Common myeloid progenitor, CD34-positive (primary cell): ENCODE results near the gene DDTL.
"Not testable (repeated sequence)": the region's sequence is repeated elsewhere in the genome, so short reads cannot be mapped to it uniquely, and the experiment has no call there.

Experiments
- CTCF ChIA-PET: fragments of 350-600 bp; sonication (Branson Sonifier 250); formaldehyde crosslinking; loops from one replicate; lab custom pipeline; 2021; ENCODE audit warnings: antibody characterized with exemption; lab: Charles Lee
- POLR2A ChIA-PET: fragments of 350-600 bp; sonication (Branson Sonifier 250); formaldehyde crosslinking; loops from one replicate; lab custom pipeline; 2021; ENCODE audit warnings: antibody characterized with exemption; lab: Charles Lee
- DNase-seq, 3 donors: peaks; one replicate each; pipeline versions ENCODE4 v3.0.0 to v3.0.0-alpha.2; 2013
- H3K27ac ChIP-seq, 2 experiments: 1 replicate in 1 of 2; 2 replicates in 1 of 2; pipeline ENCODE4 v1.7.0; 2013; ENCODE audit warnings: inconsistent platforms in 2 of 2, low read length in 2 of 2, mild to moderate bottlenecking in 2 of 2, low read depth in 1 of 2, moderate library complexity in 1 of 2; ENCODE audit not compliant: severe bottlenecking in 2 of 2, insufficient read depth in 1 of 2, poor library complexity in 1 of 2
- H3K27me3 ChIP-seq, 5 experiments: replicated peaks in 2 of 5; 1 replicate in 3 of 5; 2 replicates in 2 of 5; pipeline versions ENCODE4 v1.6.1 to v1.7.0; 2013; ENCODE audit warnings: low read length in 4 of 5, mild to moderate bottlenecking in 2 of 5, moderate library complexity in 2 of 5, inconsistent platforms in 1 of 5; ENCODE audit not compliant: insufficient read depth in 5 of 5, control insufficient read depth in 4 of 5
- H3K36me3 ChIP-seq, 4 experiments: 1 replicate in 2 of 4; 2 replicates in 2 of 4; pipeline versions ENCODE4 v1.6.1 to v1.7.0; 2013; ENCODE audit warnings: low read length in 3 of 4, control low read depth in 1 of 4, mild to moderate bottlenecking in 1 of 4; ENCODE audit not compliant: control insufficient read depth in 4 of 4, insufficient read depth in 4 of 4
- H3K4me1 ChIP-seq, 4 experiments: 1 replicate in 3 of 4; 2 replicates in 1 of 4; pipeline versions ENCODE4 v1.6.1 to v1.7.1; 2013; ENCODE audit warnings: low read length in 3 of 4, mild to moderate bottlenecking in 3 of 4, control low read depth in 1 of 4, inconsistent platforms in 1 of 4, moderate library complexity in 1 of 4; ENCODE audit not compliant: control insufficient read depth in 4 of 4, insufficient read depth in 4 of 4; ENCODE audit errors: control extremely low read depth in 1 of 4
- H3K4me3 ChIP-seq, 7 experiments: 1 replicate in 4 of 7; 2 replicates in 3 of 7; pipeline versions ENCODE4 v1.5.1 to v1.7.0; 2013; ENCODE audit warnings: mild to moderate bottlenecking in 7 of 7, low read length in 6 of 7, moderate library complexity in 6 of 7, inconsistent platforms in 2 of 7, low read depth in 2 of 7, control low read depth in 1 of 7; ENCODE audit not compliant: insufficient read depth in 4 of 7, control insufficient read depth in 1 of 7; ENCODE audit errors: extremely low read depth in 1 of 7
- H3K9me3 ChIP-seq, 5 experiments: 1 replicate in 4 of 5; 2 replicates in 1 of 5; pipeline versions ENCODE4 v1.6.1 to v1.7.1; 2013; ENCODE audit warnings: low read length in 4 of 5, mild to moderate bottlenecking in 2 of 5, inconsistent platforms in 1 of 5, low read depth in 1 of 5, moderate library complexity in 1 of 5; ENCODE audit not compliant: control insufficient read depth in 4 of 5, insufficient read depth in 2 of 5; ENCODE audit errors: control extremely low read depth in 1 of 5
- WGBS: methylation state at CpG from one replicate; pipeline ENCODE4 v1.1.5; 2013; ENCODE audit not compliant: insufficient coverage; 5-methylcytosine and 5-hydroxymethylcytosine counted together

Gene DDTL

GRCh38 chr22:23979557-23980240 is 13.0 kb downstream of the DDTL start, which contains the start of gene GSTT2:
TSS of gene GSTT2 (plus strand) at chr22:23980134.
- CTCF ChIA-PET, H3K4me3 ChIP-seq, POLR2A ChIA-PET, H3K4me1 ChIP-seq, H3K9me3 ChIP-seq, H3K27me3 ChIP-seq, H3K27ac ChIP-seq, H3K36me3 ChIP-seq, DNase-seq: not testable (repeated sequence)
- no CpG with 5 or more reads among the region's 41 CpGs for WGBS

GRCh38 chr22:23980567-23980966 is 13.9 kb downstream of the DDTL start:
- POLR2A ChIA-PET, H3K27ac ChIP-seq: not testable (repeated sequence)

GRCh38 chr22:23984430-23984829 is 17.7 kb downstream of the DDTL start:
- Histone ChIP-seq H3K36me3 (no peaks in the 10 kb centered on the region), H3K27ac (no peak overlapping the region), H3K27me3 (no peaks in the 10 kb centered on the region), H3K4me1 (no peaks in the 10 kb centered on the region), H3K9me3 (no peaks in the 10 kb centered on the region), H3K4me3 (no peak overlapping the region)
- WGBS, result 67% methylated on average over 3 of the region's 6 CpGs
- CTCF ChIA-PET, result no interaction called here
- peak in 2 of 3 donors; percentile 46 to 50 for DNase-seq
- POLR2A ChIA-PET, result no interaction called here

More at GRCh38 chr22:23980567-23980966, 13.9 kb downstream of the DDTL start:
- H3K9me3 ChIP-seq, CTCF ChIA-PET, H3K4me1 ChIP-seq, H3K36me3 ChIP-seq, H3K4me3 ChIP-seq, H3K27me3 ChIP-seq, DNase-seq: not testable (repeated sequence)
- no CpG with 5 or more reads among the region's 7 CpGs for WGBS

GRCh38 chr22:23986089-23986488 is 19.4 kb downstream of the DDTL start:
- POLR2A ChIA-PET, DNase-seq, H3K9me3 ChIP-seq, CTCF ChIA-PET, H3K4me3 ChIP-seq, H3K4me1 ChIP-seq, H3K27ac ChIP-seq, H3K36me3 ChIP-seq, H3K27me3 ChIP-seq: not testable (repeated sequence)
- 87% methylated on average over 4 of the region's 8 CpGs for WGBS

- H3K36me3 ChIP-seq, H3K4me1 ChIP-seq, H3K27me3 ChIP-seq, H3K9me3 ChIP-seq, H3K27ac ChIP-seq, POLR2A ChIA-PET, CTCF ChIA-PET, DNase-seq, H3K4me3 ChIP-seq: not testable (repeated sequence)
- WGBS, result no CpG with 5 or more reads among the region's 4 CpGs
Measured at GRCh38 chr22:23986538-23987178, 20.0 kb downstream of the DDTL start.

GRCh38 chr22:23989583-23990244 is 23.0 kb downstream of the DDTL start:
- H3K4me3 ChIP-seq, H3K27me3 ChIP-seq, H3K9me3 ChIP-seq, DNase-seq, H3K36me3 ChIP-seq, CTCF ChIA-PET, POLR2A ChIA-PET, H3K27ac ChIP-seq, H3K4me1 ChIP-seq: not testable (repeated sequence)
- 100% methylated on average over 1 of the region's 3 CpGs for WGBS

GRCh38 chr22:23993080-23993479 is 26.4 kb downstream of the DDTL start:
- CTCF ChIA-PET, result interaction anchor here (1.1 kb wide), 1 partner anchor 180 kb away, joined by 3 read pairs; no protein-coding TSS in a partner anchor
- H3K36me3 ChIP-seq, H3K9me3 ChIP-seq, DNase-seq, H3K27ac ChIP-seq, H3K27me3 ChIP-seq, POLR2A ChIA-PET, H3K4me3 ChIP-seq, H3K4me1 ChIP-seq: not testable (repeated sequence)
- WGBS, result no CpG with 5 or more reads among the region's 2 CpGs
